HepG2 (cell line): Measurements from ENCODE around the gene GNAS-AS1. TPM values are rescaled to one million over a fixed set of nuclear protein-coding genes. Genes with fewer than 3 reads are reported as not detected.

ENCODE experiments used
- ARID2 ChIP-seq: sonication (generic); formaldehyde crosslinking; IDR thresholded peaks from 2 replicates; pipeline ENCODE4 v1.8.1; 2022; ENCODE audit warnings: mild to moderate bottlenecking, missing genetic modification reagents, borderline replicate concordance
- CREM ChIP-seq, 2 experiments: sonication (generic) in 1 of 2; formaldehyde crosslinking in 1 of 2; IDR thresholded peaks; 2 replicates each; pipeline versions ENCODE4 v1.4.0 to v1.6.1; 2016 to 2020; ENCODE audit warnings: antibody characterized with exemption in 1 of 2, mild to moderate bottlenecking in 1 of 2, missing genetic modification reagents in 1 of 2
- HDAC1 ChIP-seq: sonication (generic); formaldehyde crosslinking; IDR thresholded peaks from 2 replicates; pipeline ENCODE4 v1.5.1; 2020; ENCODE audit warnings: mild to moderate bottlenecking, missing genetic modification reagents
- NKX3-1 ChIP-seq: sonication (generic); formaldehyde crosslinking; IDR thresholded peaks from 2 replicates; pipeline ENCODE4 v1.5.0; 2020; ENCODE audit warnings: missing genetic modification reagents
- PAWR ChIP-seq: sonication (generic); formaldehyde crosslinking; IDR thresholded peaks from 2 replicates; pipeline ENCODE4 v1.4.0; 2020; ENCODE audit warnings: missing genetic modification reagents, mild to moderate bottlenecking, borderline replicate concordance
- RBM39 ChIP-seq: fragments of 200-400 bp; formaldehyde crosslinking; IDR thresholded peaks from one replicate; pipeline ENCODE4 v1.6.1; 2018; ENCODE audit warnings: antibody characterized with exemption, mild to moderate bottlenecking, low read depth, low read length; ENCODE audit not compliant: poor library complexity, severe bottlenecking
- RNF2 ChIP-seq: fragments of 450-650 bp; conservative IDR thresholded peaks from 2 replicates; pipeline ENCODE4 v1.6.1; 2016; ENCODE audit warnings: low read depth
- ZNF253 ChIP-seq: sonication (generic); formaldehyde crosslinking; IDR thresholded peaks from 2 replicates; pipeline ENCODE4 v1.8.0; 2022; ENCODE audit warnings: mild to moderate bottlenecking, missing genetic modification reagents, borderline replicate concordance
- ZNF543 ChIP-seq: sonication (generic); formaldehyde crosslinking; IDR thresholded peaks from 2 replicates; pipeline ENCODE4 v1.4.0; 2020; ENCODE audit warnings: mild to moderate bottlenecking, missing genetic modification reagents
- ZNF773 ChIP-seq: sonication (generic); formaldehyde crosslinking; IDR thresholded peaks from 2 replicates; pipeline ENCODE4 v1.4.0; 2020; ENCODE audit warnings: missing genetic modification reagents, borderline replicate concordance
- ZNF775 ChIP-seq: sonication (generic); formaldehyde crosslinking; IDR thresholded peaks from 2 replicates; pipeline ENCODE4 v1.4.0; 2020; ENCODE audit warnings: missing genetic modification reagents, mild to moderate bottlenecking, moderate library complexity, borderline replicate concordance
- ZNF777 ChIP-seq: sonication (generic); formaldehyde crosslinking; IDR thresholded peaks from 2 replicates; pipeline ENCODE4 v1.4.0; 2020; ENCODE audit warnings: missing genetic modification reagents
- ZSCAN29 ChIP-seq: sonication (generic); formaldehyde crosslinking; conservative IDR thresholded peaks from 2 replicates; pipeline ENCODE4 v1.4.0; 2020; ENCODE audit warnings: mild to moderate bottlenecking, missing genetic modification reagents
- polyA plus RNA-seq, 8 experiments: library from polyadenylated mRNA; depleted of rRNA in 3 of 8; stranded (reverse) in 7 of 8; unstranded in 1 of 8; fragments of >200 nt; fragmentation: Illumina TruSeq in 4 of 8; extraction: Trizol in 4 of 8; gene quantifications; 2 replicates each; pipeline versions ENCODE4 v1.2.1 to v1.2.3, GENCODE V29; 2011 to 2016; ENCODE audit warnings: low read depth in 4 of 8, missing spikeins in 1 of 8, mixed read lengths in 1 of 8; ENCODE audit not compliant: insufficient read depth in 1 of 8
- total RNA-seq, 5 experiments: library from RNA; depleted of rRNA; stranded (reverse); fragments of >200 nt; fragmentation: Illumina TruSeq; extraction: Trizol; gene quantifications; 2 replicates each; pipeline ENCODE4 v1.2.3, GENCODE V29; 2016; ENCODE audit warnings: low read depth in 1 of 5
- TF ChIP-seq, protein P1 (sequence below): sonication (generic); formaldehyde crosslinking; IDR thresholded peaks from 2 replicates; pipeline ENCODE4 v1.4.0; 2020; ENCODE audit warnings: missing genetic modification reagents
- TF ChIP-seq, protein P2 (sequence below): sonication (generic); formaldehyde crosslinking; IDR thresholded peaks from 2 replicates; pipeline ENCODE4 v1.9.0; 2021; ENCODE audit warnings: mild to moderate bottlenecking, missing genetic modification reagents
- TF ChIP-seq, protein P3 (sequence below): sonication (generic); formaldehyde crosslinking; IDR thresholded peaks from 2 replicates; pipeline ENCODE4 v1.8.1; 2023; ENCODE audit warnings: mild to moderate bottlenecking, missing genetic modification reagents
- TF ChIP-seq, protein P4 (sequence below): sonication (generic); formaldehyde crosslinking; IDR thresholded peaks from 2 replicates; pipeline ENCODE4 v1.4.0; 2020; ENCODE audit warnings: missing genetic modification reagents, borderline replicate concordance

GNAS-AS1 gene
- total and polyA plus RNA-seq, 2 of the 13 experiments (the other 11 are each of a cell fraction or from before 2014, with no cell fraction given) = not detected

DNA sequence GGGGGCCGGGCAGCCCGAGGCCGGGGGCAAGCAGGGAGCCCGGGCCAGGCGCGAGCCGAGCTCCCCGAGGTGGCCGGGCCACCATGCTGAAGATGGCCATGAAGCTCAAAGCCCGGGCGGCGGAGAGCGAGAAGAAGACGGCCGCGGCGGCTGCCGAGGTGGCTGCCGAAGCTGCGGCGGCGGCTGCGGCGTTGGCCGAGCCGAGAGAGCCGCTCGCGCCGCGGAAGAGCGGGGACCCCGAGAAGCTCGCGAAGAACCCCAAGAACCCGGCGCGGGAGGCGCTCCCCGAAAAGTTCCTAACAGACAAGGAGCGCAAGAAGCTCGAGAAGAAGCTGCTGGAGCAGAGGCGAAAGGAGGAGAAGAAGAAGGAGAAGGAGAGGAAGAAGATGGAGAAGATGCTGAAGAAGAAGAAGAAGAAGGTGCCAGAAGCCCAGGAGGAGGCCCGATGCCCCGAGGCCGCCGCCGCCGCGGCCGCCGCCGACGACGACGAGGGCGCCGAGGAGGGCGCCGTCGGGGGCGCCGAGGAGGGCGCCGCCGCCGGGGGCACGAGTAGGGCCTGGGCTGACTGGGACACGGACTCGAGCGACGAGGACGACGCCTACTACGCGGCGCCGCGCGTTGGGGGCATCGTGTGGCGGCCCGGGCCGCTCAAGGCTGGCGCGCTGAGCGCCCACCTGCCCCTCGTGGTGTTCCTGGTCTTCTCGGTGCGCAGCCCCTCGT is 39.3 kb upstream of the GNAS-AS1 start (continued):
- TF ChIP-seq PAWR (no peak), ZNF775 (no peak), ZNF773 (CRISPR knock-in tag) (peak; percentile 44; the same call in 1 of the 2 replicates), HDAC1 (CRISPR knock-in tag) (peak; percentile 43), ZSCAN29 (CRISPR knock-in tag) (no peak), ARID2 (CRISPR knock-in tag) (peak; percentile 83), RNF2 (no peak), ZNF253 (CRISPR knock-in tag) (0 out of 2 replicates have a peak, but pooled peaks have one; percentile 64), CREM (IDR thresholded peaks at IDR 0.05) (no peak), CREM (CRISPR knock-in tag; IDR thresholded peaks at IDR 0.05) (0 out of 2 replicates have a peak, but pooled peaks have one; percentile 11), ZNF777 (CRISPR knock-in tag) (peak; percentile 91), ZNF543 (CRISPR knock-in tag) (peak; percentile 18; the same call in 1 of the 2 replicates), RBM39 (peak; percentile 70), NKX3-1 (CRISPR knock-in tag) (no peak)
- TF ChIP-seq, protein P1, sequence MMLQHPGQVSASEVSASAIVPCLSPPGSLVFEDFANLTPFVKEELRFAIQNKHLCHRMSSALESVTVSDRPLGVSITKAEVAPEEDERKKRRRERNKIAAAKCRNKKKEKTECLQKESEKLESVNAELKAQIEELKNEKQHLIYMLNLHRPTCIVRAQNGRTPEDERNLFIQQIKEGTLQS (CRISPR knock-in tag) = 0 out of 2 replicates have a peak, but pooled peaks have one; percentile 12
- TF ChIP-seq, protein P2, sequence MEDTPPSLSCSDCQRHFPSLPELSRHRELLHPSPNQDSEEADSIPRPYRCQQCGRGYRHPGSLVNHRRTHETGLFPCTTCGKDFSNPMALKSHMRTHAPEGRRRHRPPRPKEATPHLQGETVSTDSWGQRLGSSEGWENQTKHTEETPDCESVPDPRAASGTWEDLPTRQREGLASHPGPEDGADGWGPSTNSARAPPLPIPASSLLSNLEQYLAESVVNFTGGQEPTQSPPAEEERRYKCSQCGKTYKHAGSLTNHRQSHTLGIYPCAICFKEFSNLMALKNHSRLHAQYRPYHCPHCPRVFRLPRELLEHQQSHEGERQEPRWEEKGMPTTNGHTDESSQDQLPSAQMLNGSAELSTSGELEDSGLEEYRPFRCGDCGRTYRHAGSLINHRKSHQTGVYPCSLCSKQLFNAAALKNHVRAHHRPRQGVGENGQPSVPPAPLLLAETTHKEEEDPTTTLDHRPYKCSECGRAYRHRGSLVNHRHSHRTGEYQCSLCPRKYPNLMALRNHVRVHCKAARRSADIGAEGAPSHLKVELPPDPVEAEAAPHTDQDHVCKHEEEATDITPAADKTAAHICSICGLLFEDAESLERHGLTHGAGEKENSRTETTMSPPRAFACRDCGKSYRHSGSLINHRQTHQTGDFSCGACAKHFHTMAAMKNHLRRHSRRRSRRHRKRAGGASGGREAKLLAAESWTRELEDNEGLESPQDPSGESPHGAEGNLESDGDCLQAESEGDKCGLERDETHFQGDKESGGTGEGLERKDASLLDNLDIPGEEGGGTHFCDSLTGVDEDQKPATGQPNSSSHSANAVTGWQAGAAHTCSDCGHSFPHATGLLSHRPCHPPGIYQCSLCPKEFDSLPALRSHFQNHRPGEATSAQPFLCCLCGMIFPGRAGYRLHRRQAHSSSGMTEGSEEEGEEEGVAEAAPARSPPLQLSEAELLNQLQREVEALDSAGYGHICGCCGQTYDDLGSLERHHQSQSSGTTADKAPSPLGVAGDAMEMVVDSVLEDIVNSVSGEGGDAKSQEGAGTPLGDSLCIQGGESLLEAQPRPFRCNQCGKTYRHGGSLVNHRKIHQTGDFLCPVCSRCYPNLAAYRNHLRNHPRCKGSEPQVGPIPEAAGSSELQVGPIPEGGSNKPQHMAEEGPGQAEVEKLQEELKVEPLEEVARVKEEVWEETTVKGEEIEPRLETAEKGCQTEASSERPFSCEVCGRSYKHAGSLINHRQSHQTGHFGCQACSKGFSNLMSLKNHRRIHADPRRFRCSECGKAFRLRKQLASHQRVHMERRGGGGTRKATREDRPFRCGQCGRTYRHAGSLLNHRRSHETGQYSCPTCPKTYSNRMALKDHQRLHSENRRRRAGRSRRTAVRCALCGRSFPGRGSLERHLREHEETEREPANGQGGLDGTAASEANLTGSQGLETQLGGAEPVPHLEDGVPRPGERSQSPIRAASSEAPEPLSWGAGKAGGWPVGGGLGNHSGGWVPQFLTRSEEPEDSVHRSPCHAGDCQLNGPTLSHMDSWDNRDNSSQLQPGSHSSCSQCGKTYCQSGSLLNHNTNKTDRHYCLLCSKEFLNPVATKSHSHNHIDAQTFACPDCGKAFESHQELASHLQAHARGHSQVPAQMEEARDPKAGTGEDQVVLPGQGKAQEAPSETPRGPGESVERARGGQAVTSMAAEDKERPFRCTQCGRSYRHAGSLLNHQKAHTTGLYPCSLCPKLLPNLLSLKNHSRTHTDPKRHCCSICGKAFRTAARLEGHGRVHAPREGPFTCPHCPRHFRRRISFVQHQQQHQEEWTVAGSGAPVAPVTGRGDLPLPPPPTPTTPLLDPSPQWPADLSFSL (CRISPR knock-in tag) = peak; percentile 46; the same call in 1 of the 2 replicates
- TF ChIP-seq, protein P3, sequence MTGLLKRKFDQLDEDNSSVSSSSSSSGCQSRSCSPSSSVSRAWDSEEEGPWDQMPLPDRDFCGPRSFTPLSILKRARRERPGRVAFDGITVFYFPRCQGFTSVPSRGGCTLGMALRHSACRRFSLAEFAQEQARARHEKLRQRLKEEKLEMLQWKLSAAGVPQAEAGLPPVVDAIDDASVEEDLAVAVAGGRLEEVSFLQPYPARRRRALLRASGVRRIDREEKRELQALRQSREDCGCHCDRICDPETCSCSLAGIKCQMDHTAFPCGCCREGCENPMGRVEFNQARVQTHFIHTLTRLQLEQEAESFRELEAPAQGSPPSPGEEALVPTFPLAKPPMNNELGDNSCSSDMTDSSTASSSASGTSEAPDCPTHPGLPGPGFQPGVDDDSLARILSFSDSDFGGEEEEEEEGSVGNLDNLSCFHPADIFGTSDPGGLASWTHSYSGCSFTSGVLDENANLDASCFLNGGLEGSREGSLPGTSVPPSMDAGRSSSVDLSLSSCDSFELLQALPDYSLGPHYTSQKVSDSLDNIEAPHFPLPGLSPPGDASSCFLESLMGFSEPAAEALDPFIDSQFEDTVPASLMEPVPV (CRISPR knock-in tag) = 0 out of 2 replicates have a peak, but pooled peaks have one; percentile 37
- TF ChIP-seq, protein P4, sequence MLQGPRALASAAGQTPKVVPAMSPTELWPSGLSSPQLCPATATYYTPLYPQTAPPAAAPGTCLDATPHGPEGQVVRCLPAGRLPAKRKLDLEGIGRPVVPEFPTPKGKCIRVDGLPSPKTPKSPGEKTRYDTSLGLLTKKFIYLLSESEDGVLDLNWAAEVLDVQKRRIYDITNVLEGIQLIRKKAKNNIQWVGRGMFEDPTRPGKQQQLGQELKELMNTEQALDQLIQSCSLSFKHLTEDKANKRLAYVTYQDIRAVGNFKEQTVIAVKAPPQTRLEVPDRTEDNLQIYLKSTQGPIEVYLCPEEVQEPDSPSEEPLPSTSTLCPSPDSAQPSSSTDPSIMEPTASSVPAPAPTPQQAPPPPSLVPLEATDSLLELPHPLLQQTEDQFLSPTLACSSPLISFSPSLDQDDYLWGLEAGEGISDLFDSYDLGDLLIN (CRISPR knock-in tag) = no peak
